HepG2 (cell line): ENCODE measurements around the gene NXPH4. TPM values are rescaled to one million over a fixed set of nuclear protein-coding genes. Genes with fewer than 3 reads are reported as not detected.

Experiments
- ARHGAP35 ChIP-seq: sonication (generic); formaldehyde crosslinking; IDR thresholded peaks from 2 replicates; pipeline ENCODE4 v1.9.0; 2022; ENCODE audit warnings: mild to moderate bottlenecking, inconsistent platforms, moderate library complexity, missing genetic modification reagents, borderline replicate concordance
- FOSL1 ChIP-seq: sonication (generic); formaldehyde crosslinking; IDR thresholded peaks from 2 replicates; pipeline ENCODE4 v1.9.0; 2021; ENCODE audit warnings: missing genetic modification reagents, borderline replicate concordance
- HDAC1 ChIP-seq: sonication (generic); formaldehyde crosslinking; IDR thresholded peaks from 2 replicates; pipeline ENCODE4 v1.5.1; 2020; ENCODE audit warnings: mild to moderate bottlenecking, missing genetic modification reagents
- MXI1 ChIP-seq: IDR thresholded peaks from 3 replicates; pipeline ENCODE4 v1.6.1; 2012; ENCODE audit warnings: low read depth, low read length, inconsistent platforms, borderline replicate concordance
- ZNF331 ChIP-seq: sonication (generic); formaldehyde crosslinking; IDR thresholded peaks from 2 replicates; pipeline ENCODE4 v1.4.0; 2020; ENCODE audit warnings: missing genetic modification reagents
- ZNF431 ChIP-seq: sonication (generic); formaldehyde crosslinking; IDR thresholded peaks from 2 replicates; pipeline ENCODE4 v1.9.0; 2022; ENCODE audit warnings: missing genetic modification reagents, low read depth, mild to moderate bottlenecking, borderline replicate concordance
- polyA plus RNA-seq, 8 experiments: library from polyadenylated mRNA; depleted of rRNA in 3 of 8; stranded (reverse) in 7 of 8; unstranded in 1 of 8; fragments of >200 nt; fragmentation: Illumina TruSeq in 4 of 8; extraction: Trizol in 4 of 8; gene quantifications; 2 replicates each; pipeline versions ENCODE4 v1.2.1 to v1.2.3, GENCODE V29; 2011 to 2016; ENCODE audit warnings: low read depth in 4 of 8, missing spikeins in 1 of 8, mixed read lengths in 1 of 8; ENCODE audit not compliant: insufficient read depth in 1 of 8
- total RNA-seq, 5 experiments: library from RNA; depleted of rRNA; stranded (reverse); fragments of >200 nt; fragmentation: Illumina TruSeq; extraction: Trizol; gene quantifications; 2 replicates each; pipeline ENCODE4 v1.2.3, GENCODE V29; 2016; ENCODE audit warnings: low read depth in 1 of 5
- TF ChIP-seq, protein P1 (sequence below): IDR thresholded peaks from 2 replicates; pipeline ENCODE4 v1.6.1; 2012; ENCODE audit warnings: low read length, improper control_type of control experiment
- TF ChIP-seq, protein P2 (sequence below): sonication (generic); formaldehyde crosslinking; IDR thresholded peaks from 2 replicates; pipeline ENCODE4 v1.4.0; 2020; ENCODE audit warnings: missing genetic modification reagents, borderline replicate concordance
- TF ChIP-seq, protein P3 (sequence below): sonication (generic); formaldehyde crosslinking; IDR thresholded peaks from 2 replicates; pipeline ENCODE4 v1.5.0; 2020; ENCODE audit warnings: mild to moderate bottlenecking, missing genetic modification reagents

Gene NXPH4
- total and polyA plus RNA-seq, 2 of the 13 experiments (the other 11 are each of a cell fraction or from before 2014, with no cell fraction given) = 0.13 TPM; not detected in 1

DNA sequence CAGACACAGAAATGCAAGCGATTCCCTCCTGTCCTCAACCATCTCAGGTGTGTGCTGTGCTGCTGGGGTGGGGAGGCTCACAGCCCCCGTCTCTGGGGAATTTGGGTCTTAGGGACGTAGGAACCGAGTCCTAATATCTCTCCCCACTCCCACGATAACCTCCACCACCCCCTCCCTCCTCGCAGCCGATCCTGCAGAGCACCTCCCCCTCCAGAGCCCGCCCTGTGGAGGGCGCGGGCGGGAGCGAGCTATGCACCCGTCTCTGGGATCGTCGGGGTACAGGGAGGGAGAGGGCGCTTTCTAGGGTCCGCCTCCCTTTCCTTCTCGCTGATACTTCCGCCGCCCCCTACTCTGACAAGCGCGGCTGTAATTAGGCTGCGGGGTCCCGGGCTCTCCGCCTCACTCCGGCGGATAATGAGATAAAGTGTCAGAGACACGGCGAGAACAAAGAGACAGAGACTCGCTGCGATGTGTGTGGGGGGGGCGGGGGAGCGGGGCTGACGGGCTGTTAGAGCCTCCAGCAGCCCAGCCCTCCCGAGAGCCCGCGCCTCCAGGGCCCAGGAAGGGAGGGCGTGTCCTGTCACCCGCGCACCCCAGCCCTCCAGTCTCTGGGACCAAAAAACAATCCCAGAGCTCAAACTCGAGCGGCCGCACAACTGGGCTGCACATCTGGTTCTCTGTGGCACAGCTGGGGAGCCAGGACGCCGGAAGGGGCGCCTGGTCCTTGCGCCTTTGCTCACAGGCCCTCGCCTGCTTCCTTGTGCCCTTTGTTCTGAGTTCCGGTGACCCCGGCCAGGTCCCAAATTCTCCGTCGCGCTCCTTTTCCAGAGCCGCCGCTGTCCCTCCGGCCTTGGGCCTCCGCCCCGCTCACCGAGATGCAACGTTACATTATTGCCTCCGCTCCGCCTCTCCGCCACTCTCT, 21.6 kb downstream of the NXPH4 start (continued):
- no peak for TF ChIP-seq ARHGAP35 (CRISPR knock-in tag)
- peak; percentile 41; the same call in 1 of the 2 replicates for TF ChIP-seq HDAC1 (CRISPR knock-in tag)
- TF ChIP-seq, protein P1, sequence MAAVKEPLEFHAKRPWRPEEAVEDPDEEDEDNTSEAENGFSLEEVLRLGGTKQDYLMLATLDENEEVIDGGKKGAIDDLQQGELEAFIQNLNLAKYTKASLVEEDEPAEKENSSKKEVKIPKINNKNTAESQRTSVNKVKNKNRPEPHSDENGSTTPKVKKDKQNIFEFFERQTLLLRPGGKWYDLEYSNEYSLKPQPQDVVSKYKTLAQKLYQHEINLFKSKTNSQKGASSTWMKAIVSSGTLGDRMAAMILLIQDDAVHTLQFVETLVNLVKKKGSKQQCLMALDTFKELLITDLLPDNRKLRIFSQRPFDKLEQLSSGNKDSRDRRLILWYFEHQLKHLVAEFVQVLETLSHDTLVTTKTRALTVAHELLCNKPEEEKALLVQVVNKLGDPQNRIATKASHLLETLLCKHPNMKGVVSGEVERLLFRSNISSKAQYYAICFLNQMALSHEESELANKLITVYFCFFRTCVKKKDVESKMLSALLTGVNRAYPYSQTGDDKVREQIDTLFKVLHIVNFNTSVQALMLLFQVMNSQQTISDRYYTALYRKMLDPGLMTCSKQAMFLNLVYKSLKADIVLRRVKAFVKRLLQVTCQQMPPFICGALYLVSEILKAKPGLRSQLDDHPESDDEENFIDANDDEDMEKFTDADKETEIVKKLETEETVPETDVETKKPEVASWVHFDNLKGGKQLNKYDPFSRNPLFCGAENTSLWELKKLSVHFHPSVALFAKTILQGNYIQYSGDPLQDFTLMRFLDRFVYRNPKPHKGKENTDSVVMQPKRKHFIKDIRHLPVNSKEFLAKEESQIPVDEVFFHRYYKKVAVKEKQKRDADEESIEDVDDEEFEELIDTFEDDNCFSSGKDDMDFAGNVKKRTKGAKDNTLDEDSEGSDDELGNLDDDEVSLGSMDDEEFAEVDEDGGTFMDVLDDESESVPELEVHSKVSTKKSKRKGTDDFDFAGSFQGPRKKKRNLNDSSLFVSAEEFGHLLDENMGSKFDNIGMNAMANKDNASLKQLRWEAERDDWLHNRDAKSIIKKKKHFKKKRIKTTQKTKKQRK = no peak
- TF ChIP-seq, protein P2, sequence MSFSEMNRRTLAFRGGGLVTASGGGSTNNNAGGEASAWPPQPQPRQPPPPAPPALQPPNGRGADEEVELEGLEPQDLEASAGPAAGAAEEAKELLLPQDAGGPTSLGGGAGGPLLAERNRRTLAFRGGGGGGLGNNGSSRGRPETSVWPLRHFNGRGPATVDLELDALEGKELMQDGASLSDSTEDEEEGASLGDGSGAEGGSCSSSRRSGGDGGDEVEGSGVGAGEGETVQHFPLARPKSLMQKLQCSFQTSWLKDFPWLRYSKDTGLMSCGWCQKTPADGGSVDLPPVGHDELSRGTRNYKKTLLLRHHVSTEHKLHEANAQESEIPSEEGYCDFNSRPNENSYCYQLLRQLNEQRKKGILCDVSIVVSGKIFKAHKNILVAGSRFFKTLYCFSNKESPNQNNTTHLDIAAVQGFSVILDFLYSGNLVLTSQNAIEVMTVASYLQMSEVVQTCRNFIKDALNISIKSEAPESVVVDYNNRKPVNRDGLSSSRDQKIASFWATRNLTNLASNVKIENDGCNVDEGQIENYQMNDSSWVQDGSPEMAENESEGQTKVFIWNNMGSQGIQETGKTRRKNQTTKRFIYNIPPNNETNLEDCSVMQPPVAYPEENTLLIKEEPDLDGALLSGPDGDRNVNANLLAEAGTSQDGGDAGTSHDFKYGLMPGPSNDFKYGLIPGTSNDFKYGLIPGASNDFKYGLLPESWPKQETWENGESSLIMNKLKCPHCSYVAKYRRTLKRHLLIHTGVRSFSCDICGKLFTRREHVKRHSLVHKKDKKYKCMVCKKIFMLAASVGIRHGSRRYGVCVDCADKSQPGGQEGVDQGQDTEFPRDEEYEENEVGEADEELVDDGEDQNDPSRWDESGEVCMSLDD = 0 out of 2 replicates have a peak, but pooled peaks have one; percentile 14
- no peak for TF ChIP-seq FOSL1
- TF ChIP-seq ZNF431 (CRISPR knock-in tag) = no peak
- TF ChIP-seq, protein P3, sequence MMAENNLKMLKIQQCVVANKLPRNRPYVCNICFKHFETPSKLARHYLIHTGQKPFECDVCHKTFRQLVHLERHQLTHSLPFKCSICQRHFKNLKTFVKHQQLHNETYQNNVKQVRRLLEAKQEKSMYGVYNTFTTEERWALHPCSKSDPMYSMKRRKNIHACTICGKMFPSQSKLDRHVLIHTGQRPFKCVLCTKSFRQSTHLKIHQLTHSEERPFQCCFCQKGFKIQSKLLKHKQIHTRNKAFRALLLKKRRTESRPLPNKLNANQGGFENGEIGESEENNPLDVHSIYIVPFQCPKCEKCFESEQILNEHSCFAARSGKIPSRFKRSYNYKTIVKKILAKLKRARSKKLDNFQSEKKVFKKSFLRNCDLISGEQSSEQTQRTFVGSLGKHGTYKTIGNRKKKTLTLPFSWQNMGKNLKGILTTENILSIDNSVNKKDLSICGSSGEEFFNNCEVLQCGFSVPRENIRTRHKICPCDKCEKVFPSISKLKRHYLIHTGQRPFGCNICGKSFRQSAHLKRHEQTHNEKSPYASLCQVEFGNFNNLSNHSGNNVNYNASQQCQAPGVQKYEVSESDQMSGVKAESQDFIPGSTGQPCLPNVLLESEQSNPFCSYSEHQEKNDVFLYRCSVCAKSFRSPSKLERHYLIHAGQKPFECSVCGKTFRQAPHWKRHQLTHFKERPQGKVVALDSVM (CRISPR knock-in tag) = no peak
- no peak for TF ChIP-seq MXI1
- no peak for TF ChIP-seq ZNF331 (CRISPR knock-in tag)
